PC-9 (cell line): ENCODE data around the gene ME3.

ENCODE experiments used
- EZH2 ChIP-seq: fragments of 200-600 bp; sonication (generic); IDR thresholded peaks from 2 replicates; pipeline ENCODE4 v1.8.0; 2017; ENCODE audit warnings: antibody characterized with exemption, low read depth
- TF ChIP-seq, protein P1 (sequence below): fragments of 200-600 bp; sonication (generic); conservative IDR thresholded peaks from 2 replicates; pipeline ENCODE4 v1.6.1; 2017; ENCODE audit warnings: mixed run types, antibody characterized with exemption, mild to moderate bottlenecking, moderate library complexity

DNA sequence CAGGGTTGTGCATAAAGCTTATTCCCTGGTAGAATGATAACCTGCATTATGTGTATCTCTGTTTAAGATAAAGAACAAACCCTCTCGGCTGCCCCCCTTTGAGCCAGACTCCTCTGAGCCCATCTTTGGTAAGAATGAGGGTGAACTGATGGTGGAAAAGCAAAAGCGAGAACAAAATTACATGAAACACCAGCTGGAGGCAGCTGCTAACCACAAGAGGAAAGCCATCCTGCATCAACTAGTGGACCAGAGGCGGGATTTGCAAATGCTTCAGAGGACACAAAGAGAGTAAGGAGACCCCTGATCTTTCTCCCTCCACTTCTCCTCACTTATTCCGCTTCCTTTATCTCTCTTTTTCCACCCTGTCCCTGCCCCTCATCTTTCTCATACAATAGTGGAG, 257.4 kb downstream of the ME3 start:
- TF ChIP-seq, protein P1, sequence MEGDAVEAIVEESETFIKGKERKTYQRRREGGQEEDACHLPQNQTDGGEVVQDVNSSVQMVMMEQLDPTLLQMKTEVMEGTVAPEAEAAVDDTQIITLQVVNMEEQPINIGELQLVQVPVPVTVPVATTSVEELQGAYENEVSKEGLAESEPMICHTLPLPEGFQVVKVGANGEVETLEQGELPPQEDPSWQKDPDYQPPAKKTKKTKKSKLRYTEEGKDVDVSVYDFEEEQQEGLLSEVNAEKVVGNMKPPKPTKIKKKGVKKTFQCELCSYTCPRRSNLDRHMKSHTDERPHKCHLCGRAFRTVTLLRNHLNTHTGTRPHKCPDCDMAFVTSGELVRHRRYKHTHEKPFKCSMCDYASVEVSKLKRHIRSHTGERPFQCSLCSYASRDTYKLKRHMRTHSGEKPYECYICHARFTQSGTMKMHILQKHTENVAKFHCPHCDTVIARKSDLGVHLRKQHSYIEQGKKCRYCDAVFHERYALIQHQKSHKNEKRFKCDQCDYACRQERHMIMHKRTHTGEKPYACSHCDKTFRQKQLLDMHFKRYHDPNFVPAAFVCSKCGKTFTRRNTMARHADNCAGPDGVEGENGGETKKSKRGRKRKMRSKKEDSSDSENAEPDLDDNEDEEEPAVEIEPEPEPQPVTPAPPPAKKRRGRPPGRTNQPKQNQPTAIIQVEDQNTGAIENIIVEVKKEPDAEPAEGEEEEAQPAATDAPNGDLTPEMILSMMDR = no peak
- no peak for TF ChIP-seq EZH2
